ENCODE measurements around the gene SLC45A2.
"Not testable (repeated sequence)": the region's sequence is repeated elsewhere in the genome, so short reads cannot be mapped to it uniquely, and the experiment has no call there.

The SLC45A2 gene

GRCh38 chr5:33984671-33985124, at the start of gene SLC45A2:
SLC45A2 (minus strand) TSS chr5:33984693; CDS start chr5:33984583, 110 bp downstream.
- H3K4me3 ChIP-seq (ENCODE audit: low read depth, low read length): no peak within 1 kb of the TSS
- TF ChIP-seq CTCF (IDR thresholded peaks at IDR 0.05; ENCODE audit: borderline replicate concordance, insufficient read depth, low read depth, low read length): no peak

GRCh38 chr5:34031966-34032365, 47.5 kb upstream of the SLC45A2 start:
- H3K4me3 ChIP-seq (ENCODE audit: low read depth, low read length): no peak overlapping the region
- no peak for TF ChIP-seq CTCF (IDR thresholded peaks at IDR 0.05; ENCODE audit: borderline replicate concordance, insufficient read depth, low read depth, low read length)

GRCh38 chr5:34031117-34031516, 46.6 kb upstream of the SLC45A2 start:
- TF ChIP-seq CTCF (IDR thresholded peaks at IDR 0.05; ENCODE audit: borderline replicate concordance, insufficient read depth, low read depth, low read length): no peak
- no peak overlapping the region for H3K4me3 ChIP-seq (ENCODE audit: low read depth, low read length)

- not testable (repeated sequence) for H3K4me3 ChIP-seq (ENCODE audit: low read depth, low read length)
These were observed 46.1 kb upstream of the SLC45A2 start for GRCh38 chr5:34030585-34030984.

- H3K4me3 ChIP-seq (ENCODE audit: low read depth, low read length): no peak overlapping the region
- TF ChIP-seq CTCF (IDR thresholded peaks at IDR 0.05; ENCODE audit: borderline replicate concordance, insufficient read depth, low read depth, low read length): no peak
These were observed 45.6 kb upstream of the SLC45A2 start for GRCh38 chr5:34030048-34030447.

GRCh38 chr5:34028349-34028748, 43.9 kb upstream of the SLC45A2 start:
- no peak overlapping the region for H3K4me3 ChIP-seq (ENCODE audit: low read depth, low read length)
- TF ChIP-seq CTCF (IDR thresholded peaks at IDR 0.05; ENCODE audit: borderline replicate concordance, insufficient read depth, low read depth, low read length): no peak

GRCh38 chr5:34026089-34026761, 41.7 kb upstream of the SLC45A2 start:
- no peak for TF ChIP-seq CTCF (IDR thresholded peaks at IDR 0.05; ENCODE audit: borderline replicate concordance, insufficient read depth, low read depth, low read length)
- H3K4me3 ChIP-seq (ENCODE audit: low read depth, low read length): no peak overlapping the region

All from GM12875 (cell line).